Retinal pigment epithelial cell (primary cell): ENCODE data around the gene KRTAP4-11.
"Not testable (repeated sequence)": the region's sequence is repeated elsewhere in the genome, so short reads cannot be mapped to it uniquely, and the experiment has no call there.

ENCODE experiments used
- DNase-seq: peaks from one replicate; pipeline ENCODE4 v3.0.0-alpha.2; 2010; ENCODE audit warnings: low read depth
- H3K4me3 ChIP-seq: 2 replicates; pipeline ENCODE4 v1.5.1; 2011; ENCODE audit warnings: mild to moderate bottlenecking, low read length, control low read depth, moderate library complexity
- CTCF ChIP-seq: conservative IDR thresholded peaks from 2 replicates; pipeline ENCODE4 v1.5.1; 2011; ENCODE audit warnings: low read depth, low read length, control low read depth, inconsistent platforms

KRTAP4-11 gene

DNA sequence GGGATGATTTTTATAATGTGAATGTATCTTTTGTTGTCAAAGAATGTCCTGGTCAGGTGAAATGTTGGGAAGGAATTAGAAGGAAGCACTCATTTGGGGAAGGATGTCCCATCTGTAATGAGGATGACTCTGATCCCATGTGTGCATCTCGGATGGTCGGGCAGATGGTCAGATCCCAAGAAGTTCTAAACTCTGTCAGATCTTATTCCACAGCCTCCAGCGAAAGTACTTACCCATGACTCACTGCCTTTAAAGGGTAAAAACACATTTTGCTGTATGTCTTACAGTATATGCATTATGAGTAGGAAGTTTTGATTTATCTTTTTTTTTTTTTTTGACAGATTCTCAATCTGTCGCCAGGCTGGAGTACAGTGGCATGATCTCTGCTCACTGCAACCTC, 548 bp upstream of the KRTAP4-11 start:
- no peak for DNase-seq
- H3K4me3 ChIP-seq = no peak overlapping the region
- no peak for TF ChIP-seq CTCF

- DNase-seq = no peak
- H3K4me3 ChIP-seq = no peak overlapping the region
- TF ChIP-seq CTCF = no peak
Measured at GRCh38 chr17:41116297-41116696, 1.9 kb downstream of the KRTAP4-11 start.

- no peak overlapping the region for H3K4me3 ChIP-seq
- no peak for TF ChIP-seq CTCF
- no peak for DNase-seq
Measured at GRCh38 chr17:41111151-41111885, 6.9 kb downstream of the KRTAP4-11 start.

GRCh38 chr17:41108728-41109386, 9.3 kb downstream of the KRTAP4-11 start:
- H3K4me3 ChIP-seq = not testable (repeated sequence)

DNA sequence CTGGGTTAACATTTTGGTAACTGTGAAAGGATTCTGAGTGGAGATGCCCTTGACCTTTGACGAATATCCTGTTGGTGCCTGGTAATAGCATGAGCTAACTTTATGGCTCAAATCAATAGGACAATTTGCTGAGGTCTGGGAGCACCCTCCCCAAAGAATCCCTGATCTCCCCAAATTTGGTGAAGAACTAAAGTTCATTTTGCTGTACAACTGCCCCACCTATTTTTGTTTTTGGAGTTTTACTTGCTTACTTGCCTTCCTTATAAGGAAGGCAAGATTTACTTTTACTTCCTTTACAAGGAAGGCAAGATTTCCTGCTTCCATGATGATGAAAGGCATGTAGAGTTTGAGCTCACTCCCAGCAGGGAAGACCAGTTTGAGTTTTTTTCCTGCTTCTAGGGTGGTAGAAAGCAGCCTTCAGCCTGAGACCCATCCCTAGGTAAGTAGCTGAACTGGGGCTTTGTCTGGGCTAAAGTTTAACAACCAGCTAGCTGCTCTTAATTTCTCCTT, 10.2 kb downstream of the KRTAP4-11 start:
- no peak for DNase-seq
- no peak overlapping the region for H3K4me3 ChIP-seq
- no peak for TF ChIP-seq CTCF

More at GRCh38 chr17:41108728-41109386, 9.3 kb downstream of the KRTAP4-11 start:
- not testable (repeated sequence) for DNase-seq

- H3K4me3 ChIP-seq, DNase-seq: not testable (repeated sequence)
Measured at GRCh38 chr17:41105347-41105746, 12.8 kb downstream of the KRTAP4-11 start, which contains the start of gene KRTAP4-9. Gene KRTAP4-9, plus strand, starts transcription at chr17:41105389. Its CDS starts 0 bp downstream, at chr17:41105389.

- H3K4me3 ChIP-seq, DNase-seq: not testable (repeated sequence)
Measured at GRCh38 chr17:41104386-41105038, 13.7 kb downstream of the KRTAP4-11 start.

DNA sequence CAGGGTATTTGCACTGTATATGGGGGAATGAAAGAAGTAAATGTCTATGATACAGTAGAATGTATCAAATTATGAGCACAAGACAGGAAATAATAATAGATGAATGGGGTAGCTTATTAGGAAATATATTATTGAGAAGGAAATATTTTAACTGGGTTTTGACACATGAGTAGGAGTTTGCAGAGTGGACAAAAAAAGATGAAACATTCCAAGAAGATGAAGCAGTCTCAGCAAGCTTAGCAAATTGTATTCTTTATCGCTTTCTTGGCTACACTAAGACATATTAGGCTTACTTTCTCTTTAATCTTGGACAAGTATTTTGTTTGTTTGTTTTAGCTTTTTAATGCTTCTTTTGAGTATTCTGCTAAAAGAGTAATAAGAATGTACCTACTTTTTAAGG, 14.3 kb downstream of the KRTAP4-11 start:
- no peak for TF ChIP-seq CTCF
- DNase-seq = no peak
- no peak overlapping the region for H3K4me3 ChIP-seq
